Panc1 (cell line): ENCODE results near the gene OR6C4. TPM values are rescaled to one million over a fixed set of nuclear protein-coding genes. Genes with fewer than 3 reads are reported as not detected.

Experiments used
- ATAC-seq: fragments of 200-7000 bp; cut with Tn5 transposase; 2 replicates; pipeline ENCODE4 v1.9.1; 2020; ENCODE audit warnings: mild to moderate bottlenecking, moderate library complexity
- BruUV-seq: library from RNA; stranded (reverse); fragments of 400-500 nt; replicated peaks from 2 replicates; lab custom pipeline; 2021; lab: Mats Ljungman, UMichigan
- CTCF ChIA-PET: fragments of 300-600 bp; sonication (Branson Sonifier 250); formaldehyde crosslinking; loops from one replicate; lab custom pipeline; 2022; ENCODE audit warnings: antibody characterized with exemption; lab: Charles Lee
- POLR2A ChIA-PET: fragments of 300-600 bp; sonication (Branson Sonifier 250); formaldehyde crosslinking; loops from one replicate; lab custom pipeline; 2022; ENCODE audit warnings: antibody characterized with exemption; lab: Charles Lee
- DNase-seq: peaks from one replicate; pipeline ENCODE4 v3.0.0-alpha.2; 2010; ENCODE audit warnings: low read depth, low spot score
- H3K27ac ChIP-seq: 2 replicates; pipeline ENCODE4 v1.5.1; 2011; ENCODE audit warnings: mild to moderate bottlenecking, low read length, inconsistent platforms
- H3K27me3 ChIP-seq: fragments of 200-500 bp; sonication (Bioruptor generic); 2 replicates; pipeline ENCODE4 v1.6.0; 2014; ENCODE audit warnings: low read length, inconsistent platforms; ENCODE audit not compliant: control insufficient read depth, insufficient read depth
- H3K36me3 ChIP-seq: fragments of 200-500 bp; sonication (Bioruptor generic); 2 replicates; pipeline ENCODE4 v1.5.1; 2014; ENCODE audit warnings: inconsistent platforms, mild to moderate bottlenecking, low read length, moderate library complexity; ENCODE audit not compliant: control insufficient read depth, insufficient read depth
- H3K4me1 ChIP-seq: 2 replicates; pipeline ENCODE4 v1.5.1; 2011; ENCODE audit warnings: inconsistent platforms, mild to moderate bottlenecking, low read length, moderate library complexity; ENCODE audit not compliant: control insufficient read depth, insufficient read depth
- H3K4me3 ChIP-seq, 2 experiments: 2 replicates each; pipeline ENCODE4 v1.5.1; 2011 to 2012; ENCODE audit warnings: low read depth in 2 of 2, low read length in 2 of 2, mild to moderate bottlenecking in 2 of 2, inconsistent platforms in 1 of 2, moderate library complexity in 1 of 2
- H3K9me3 ChIP-seq: fragments of 200-500 bp; sonication (Bioruptor generic); 2 replicates; pipeline ENCODE4 v1.5.1; 2014; ENCODE audit warnings: low read depth, mild to moderate bottlenecking, inconsistent platforms, low read length, moderate library complexity; ENCODE audit not compliant: control insufficient read depth, insufficient read depth
- POLR2AphosphoS5 ChIP-seq: IDR thresholded peaks from 2 replicates; pipeline ENCODE4 v1.6.1; 2012; ENCODE audit warnings: mild to moderate bottlenecking, low read depth, low read length, moderate library complexity
- SIN3A ChIP-seq: IDR thresholded peaks from 2 replicates; pipeline ENCODE4 v1.6.1; 2012; ENCODE audit warnings: low read depth, mild to moderate bottlenecking, low read length, moderate library complexity, borderline replicate concordance; ENCODE audit not compliant: insufficient read depth
- TCF7L2 ChIP-seq: IDR thresholded peaks from 2 replicates; pipeline ENCODE4 v1.6.1; 2011; ENCODE audit warnings: mild to moderate bottlenecking, low read depth, low read length, inconsistent platforms
- in situ Hi-C: cut with HindIII; loops from 2 replicates; pipeline ENCODE4 v1.10.0; 2016; ENCODE audit warnings: low sequenced_read_pairs, low pct_unique_long_range_greater_than_20kb
- intact Hi-C: fragments of 100-400 bp; cut with micrococcal nuclease; formaldehyde crosslinking; loops from one replicate; pipeline ENCODE4 v1.10.0; 2022; ENCODE audit not compliant: unreplicated experiment
- total RNA-seq: library from RNA; stranded (reverse); gene quantifications from one replicate; pipeline ENCODE4 v1.2.1, GENCODE V29; 2021; ENCODE audit not compliant: unreplicated experiment
- TF ChIP-seq, protein P1 (sequence below), 2 experiments: IDR thresholded peaks; 2 replicates each; pipeline ENCODE4 v1.6.1; 2011 to 2012; ENCODE audit warnings: low read depth in 2 of 2, control low read depth in 1 of 2, low read length in 1 of 2, mild to moderate bottlenecking in 1 of 2, moderate library complexity in 1 of 2; ENCODE audit not compliant: insufficient read depth in 1 of 2
- TF ChIP-seq, protein P2 (sequence below): fragments of 450-650 bp; IDR thresholded peaks from 2 replicates; pipeline ENCODE4 v1.5.1; 2017; ENCODE audit warnings: mild to moderate bottlenecking

Gene OR6C4
- total RNA-seq, 1 experiment from 2014 or later = not detected

DNA sequence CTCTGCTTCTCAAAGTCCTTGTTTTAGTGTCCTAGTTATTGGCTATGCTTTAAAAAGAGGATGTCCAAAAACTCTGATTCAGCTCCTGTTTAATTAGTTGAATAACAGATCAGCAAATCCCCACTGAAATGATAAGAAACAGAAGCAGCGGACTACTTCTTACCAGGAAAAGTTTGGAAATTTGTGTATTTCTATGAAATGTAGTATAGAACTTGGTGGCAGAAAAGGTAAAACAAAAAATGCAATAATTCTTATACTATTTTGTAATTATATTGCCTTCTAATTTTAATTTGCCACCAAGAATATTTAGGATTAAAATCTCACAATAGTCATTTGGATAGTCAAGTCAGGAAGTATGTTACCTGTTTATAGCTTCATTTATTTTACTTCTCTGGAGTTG is 22.8 kb downstream of the OR6C4 start, which contains the start of gene OR2AP1:
OR2AP1 (plus strand) TSS at position 301 of the 400 bp plus-strand sequence. CDS start 1,947 bp downstream, outside the sequence.
- intact Hi-C loops (no loop called here), in situ Hi-C loops (no loop called here)
- ChIA-PET POLR2A (no interaction called here), CTCF (no interaction called here)
- H3K9me3 ChIP-seq = no peaks in the 10 kb centered on the region
- H3K4me1 ChIP-seq = no peaks in the 10 kb centered on the region
- H3K27ac ChIP-seq = no peak within 1 kb of the TSS
- ATAC-seq (no peak), DNase-seq (no peak)
- no peaks in the 10 kb centered on the region for H3K36me3 ChIP-seq
- no peak for TF ChIP-seq TCF7L2
- TF ChIP-seq, protein P1, sequence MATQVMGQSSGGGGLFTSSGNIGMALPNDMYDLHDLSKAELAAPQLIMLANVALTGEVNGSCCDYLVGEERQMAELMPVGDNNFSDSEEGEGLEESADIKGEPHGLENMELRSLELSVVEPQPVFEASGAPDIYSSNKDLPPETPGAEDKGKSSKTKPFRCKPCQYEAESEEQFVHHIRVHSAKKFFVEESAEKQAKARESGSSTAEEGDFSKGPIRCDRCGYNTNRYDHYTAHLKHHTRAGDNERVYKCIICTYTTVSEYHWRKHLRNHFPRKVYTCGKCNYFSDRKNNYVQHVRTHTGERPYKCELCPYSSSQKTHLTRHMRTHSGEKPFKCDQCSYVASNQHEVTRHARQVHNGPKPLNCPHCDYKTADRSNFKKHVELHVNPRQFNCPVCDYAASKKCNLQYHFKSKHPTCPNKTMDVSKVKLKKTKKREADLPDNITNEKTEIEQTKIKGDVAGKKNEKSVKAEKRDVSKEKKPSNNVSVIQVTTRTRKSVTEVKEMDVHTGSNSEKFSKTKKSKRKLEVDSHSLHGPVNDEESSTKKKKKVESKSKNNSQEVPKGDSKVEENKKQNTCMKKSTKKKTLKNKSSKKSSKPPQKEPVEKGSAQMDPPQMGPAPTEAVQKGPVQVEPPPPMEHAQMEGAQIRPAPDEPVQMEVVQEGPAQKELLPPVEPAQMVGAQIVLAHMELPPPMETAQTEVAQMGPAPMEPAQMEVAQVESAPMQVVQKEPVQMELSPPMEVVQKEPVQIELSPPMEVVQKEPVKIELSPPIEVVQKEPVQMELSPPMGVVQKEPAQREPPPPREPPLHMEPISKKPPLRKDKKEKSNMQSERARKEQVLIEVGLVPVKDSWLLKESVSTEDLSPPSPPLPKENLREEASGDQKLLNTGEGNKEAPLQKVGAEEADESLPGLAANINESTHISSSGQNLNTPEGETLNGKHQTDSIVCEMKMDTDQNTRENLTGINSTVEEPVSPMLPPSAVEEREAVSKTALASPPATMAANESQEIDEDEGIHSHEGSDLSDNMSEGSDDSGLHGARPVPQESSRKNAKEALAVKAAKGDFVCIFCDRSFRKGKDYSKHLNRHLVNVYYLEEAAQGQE (IDR thresholded peaks at IDR 0.05; ENCODE audit: insufficient read depth in 1 of 2, low read depth in 2 of 2, low read length in 1 of 2) = no peak
- no peak for TF ChIP-seq POLR2AphosphoS5
- TF ChIP-seq, protein P2, sequence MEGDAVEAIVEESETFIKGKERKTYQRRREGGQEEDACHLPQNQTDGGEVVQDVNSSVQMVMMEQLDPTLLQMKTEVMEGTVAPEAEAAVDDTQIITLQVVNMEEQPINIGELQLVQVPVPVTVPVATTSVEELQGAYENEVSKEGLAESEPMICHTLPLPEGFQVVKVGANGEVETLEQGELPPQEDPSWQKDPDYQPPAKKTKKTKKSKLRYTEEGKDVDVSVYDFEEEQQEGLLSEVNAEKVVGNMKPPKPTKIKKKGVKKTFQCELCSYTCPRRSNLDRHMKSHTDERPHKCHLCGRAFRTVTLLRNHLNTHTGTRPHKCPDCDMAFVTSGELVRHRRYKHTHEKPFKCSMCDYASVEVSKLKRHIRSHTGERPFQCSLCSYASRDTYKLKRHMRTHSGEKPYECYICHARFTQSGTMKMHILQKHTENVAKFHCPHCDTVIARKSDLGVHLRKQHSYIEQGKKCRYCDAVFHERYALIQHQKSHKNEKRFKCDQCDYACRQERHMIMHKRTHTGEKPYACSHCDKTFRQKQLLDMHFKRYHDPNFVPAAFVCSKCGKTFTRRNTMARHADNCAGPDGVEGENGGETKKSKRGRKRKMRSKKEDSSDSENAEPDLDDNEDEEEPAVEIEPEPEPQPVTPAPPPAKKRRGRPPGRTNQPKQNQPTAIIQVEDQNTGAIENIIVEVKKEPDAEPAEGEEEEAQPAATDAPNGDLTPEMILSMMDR = no peak
- no peak for TF ChIP-seq SIN3A
- BruUV-seq = no TSS peak
- H3K4me3 ChIP-seq = no peak within 1 kb of the TSS
- no peaks in the 10 kb centered on the region for H3K27me3 ChIP-seq

DNA sequence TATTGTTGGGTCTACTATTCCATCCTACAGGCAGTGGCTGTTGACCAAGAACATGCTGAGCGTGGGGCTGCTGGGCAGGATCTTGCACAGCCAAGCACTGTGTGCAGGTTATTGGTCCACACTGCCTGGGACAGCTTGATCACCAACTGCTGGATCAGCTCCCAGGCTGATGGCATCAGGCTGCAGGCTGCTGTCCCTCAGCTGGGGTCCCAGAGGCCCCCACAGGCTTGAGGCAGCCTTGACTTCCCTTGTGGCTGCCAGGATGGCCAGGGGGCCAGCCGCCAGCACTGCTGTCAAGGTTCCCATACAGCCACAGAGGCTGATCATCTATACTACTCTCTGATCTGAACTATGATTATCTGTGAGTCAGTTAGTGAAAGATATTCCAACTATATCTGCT is 32.7 kb downstream of the OR6C4 start:
- Histone ChIP-seq H3K27ac (no peak overlapping the region), H3K4me1 (no peaks in the 10 kb centered on the region), H3K4me3 (no peak overlapping the region), H3K9me3 (no peaks in the 10 kb centered on the region), H3K27me3 (no peaks in the 10 kb centered on the region), H3K36me3 (no peaks in the 10 kb centered on the region)
- in situ Hi-C loops (no loop called here), intact Hi-C loops (no loop called here)
- ChIA-PET CTCF (no interaction called here), POLR2A (no interaction called here)
- no peak for ATAC-seq
- no TSS peak for BruUV-seq
- no peak for DNase-seq
- TF ChIP-seq TCF7L2 = no peak
- TF ChIP-seq, protein P2 = no peak
- no peak for TF ChIP-seq POLR2AphosphoS5
- TF ChIP-seq SIN3A = no peak
- TF ChIP-seq, protein P1 (IDR thresholded peaks at IDR 0.05; ENCODE audit: insufficient read depth in 1 of 2, low read depth in 2 of 2, low read length in 1 of 2) = no peak
